Stomach (tissue), 4 donors: ENCODE results near the gene AMBN.

Source experiments
- CTCF ChIP-seq, 7 experiments: fragments of 450-650 bp in 4 of 7; fragments of 200-600 bp in 3 of 7; sonication (generic) in 3 of 7; IDR thresholded peaks; one replicate each; pipeline ENCODE4 v1.5.1; 2016 to 2019; ENCODE audit warnings: antibody characterized with exemption in 7 of 7, control low read depth in 2 of 7, mild to moderate bottlenecking in 1 of 7
- EP300 ChIP-seq: sonication (generic); formaldehyde crosslinking; IDR thresholded peaks from one replicate; pipeline ENCODE4 v1.6.1; 2017; ENCODE audit warnings: antibody characterized with exemption
- POLR2A ChIP-seq, 4 donors: fragments of 450-650 bp; IDR thresholded peaks; one replicate each; pipeline ENCODE4 v1.6.1; 2016; ENCODE audit warnings: antibody characterized with exemption in 4 of 4, control low read depth in 2 of 4, mild to moderate bottlenecking in 1 of 4, moderate library complexity in 1 of 4

- no peak for TF ChIP-seq CTCF (IDR thresholded peaks at IDR 0.05)
- TF ChIP-seq POLR2A (IDR thresholded peaks at IDR 0.05) = no peak
- TF ChIP-seq EP300 = no peak
These were observed 5.2 kb upstream of the AMBN start for GRCh38 chr4:70586841-70587240.
